GM23248 (cell line): ENCODE data around the gene SMG9. TPM values are rescaled to one million over a fixed set of nuclear protein-coding genes. Genes with fewer than 3 reads are reported as not detected.

ENCODE experiments used
- DNase-seq: peaks from one replicate; pipeline ENCODE4 v3.0.0-alpha.2; 2015
- H2AFZ ChIP-seq: fragments of 200-600 bp; sonication (generic); 2 replicates; pipeline ENCODE4 v1.6.1; 2016; ENCODE audit warnings: antibody characterized with exemption
- H3F3A ChIP-seq: fragments of 200-600 bp; sonication (generic); 2 replicates; pipeline ENCODE4 v1.6.1; 2016; ENCODE audit warnings: mild to moderate bottlenecking, antibody characterized with exemption, mixed run types; ENCODE audit not compliant: insufficient read depth
- H3K27ac ChIP-seq: fragments of 200-600 bp; sonication (generic); 2 replicates; pipeline ENCODE4 v1.5.1; 2016; ENCODE audit warnings: mild to moderate bottlenecking
- H3K27me3 ChIP-seq: fragments of 200-600 bp; sonication (generic); replicated peaks from 2 replicates; pipeline ENCODE4 v1.6.1; 2016; ENCODE audit warnings: mild to moderate bottlenecking; ENCODE audit not compliant: insufficient read depth
- H3K36me3 ChIP-seq: fragments of 200-600 bp; sonication (generic); 2 replicates; pipeline ENCODE4 v1.6.1; 2016; ENCODE audit warnings: low read depth, mild to moderate bottlenecking
- H3K4me1 ChIP-seq: fragments of 200-600 bp; sonication (generic); 2 replicates; pipeline ENCODE4 v1.6.1; 2016; ENCODE audit warnings: mild to moderate bottlenecking; ENCODE audit not compliant: insufficient read depth
- H3K4me2 ChIP-seq: fragments of 200-600 bp; sonication (generic); one replicate; pipeline ENCODE4 v1.6.1; 2016; ENCODE audit warnings: mild to moderate bottlenecking; ENCODE audit not compliant: unreplicated experiment
- H3K4me3 ChIP-seq: fragments of 200-600 bp; sonication (generic); 2 replicates; pipeline ENCODE4 v1.5.1; 2016; ENCODE audit warnings: mild to moderate bottlenecking
- H3K79me2 ChIP-seq: fragments of 200-600 bp; sonication (generic); 2 replicates; pipeline ENCODE4 v1.6.1; 2016; ENCODE audit warnings: mild to moderate bottlenecking; ENCODE audit not compliant: insufficient read depth
- H3K9ac ChIP-seq: fragments of 200-600 bp; sonication (generic); 2 replicates; pipeline ENCODE4 v1.6.1; 2016; ENCODE audit warnings: mild to moderate bottlenecking
- H3K9me2 ChIP-seq: fragments of 200-600 bp; sonication (generic); 2 replicates; pipeline ENCODE4 v1.6.1; 2016; ENCODE audit warnings: mixed run types, mild to moderate bottlenecking, moderate library complexity; ENCODE audit not compliant: insufficient read depth
- H3K9me3 ChIP-seq: fragments of 200-600 bp; sonication (generic); one replicate; pipeline ENCODE4 v1.6.1; 2017; ENCODE audit warnings: low read depth
- H4K20me1 ChIP-seq: fragments of 200-600 bp; sonication (generic); 2 replicates; pipeline ENCODE4 v1.6.0; 2016; ENCODE audit not compliant: insufficient read depth
- EZH2 ChIP-seq: fragments of 200-600 bp; sonication (generic); IDR thresholded peaks from 2 replicates; pipeline ENCODE4 v1.6.1; 2018; ENCODE audit warnings: antibody characterized with exemption, mild to moderate bottlenecking; ENCODE audit not compliant: insufficient read depth, poor library complexity, severe bottlenecking
- EZH2phosphoT487 ChIP-seq: fragments of 200-600 bp; sonication (generic); IDR thresholded peaks from 2 replicates; pipeline ENCODE4 v1.6.1; 2018; ENCODE audit warnings: antibody characterized with exemption, moderate library complexity, mild to moderate bottlenecking, low read depth; ENCODE audit not compliant: insufficient read depth
- WGBS, 2 experiments: methylation state at CpG; one replicate each; pipeline ENCODE4 v1.1.6; 2015 to 2017; ENCODE audit warnings: low lambda C conversion rate in 2 of 2, low coverage in 1 of 2; ENCODE audit errors: missing lambda C conversion rate in 2 of 2; 5-methylcytosine and 5-hydroxymethylcytosine counted together
- in situ Hi-C: fragments of 300-500 bp; cut with MboI; formaldehyde crosslinking; loops from 2 replicates; pipeline ENCODE4 v1.15.0; 2020
- polyA plus RNA-seq: library from polyadenylated mRNA; unstranded; fragments of >200 nt; fragmentation: Nextera tagmentation; extraction: Ambion mirVana; gene quantifications from 2 replicates; pipeline ENCODE4 v1.2.1, GENCODE V29; 2016
- total RNA-seq: library from RNA; depleted of rRNA; stranded (reverse); fragments of >200 nt; shearing (Covaris generic); gene quantifications from 2 replicates; pipeline ENCODE4 v1.2.3, GENCODE V29; 2014

SMG9 gene
- total and polyA plus RNA-seq, 2 experiments from 2014 or later: 13.0 to 23.2 TPM

GRCh38 chr19:43718627-43719377 is 36.0 kb downstream of the SMG9 start:
- Histone ChIP-seq H3K4me1 (no peaks in the 10 kb centered on the region), H3K9me3 (no peaks in the 10 kb centered on the region), H3K36me3 (no peaks in the 10 kb centered on the region), H2AFZ (no peak overlapping the region), H4K20me1 (no peaks in the 10 kb centered on the region), H3K9me2 (no peaks in the 10 kb centered on the region), H3K9ac (no peak overlapping the region), H3K4me2 (no peak overlapping the region), H3F3A (no peaks in the 10 kb centered on the region), H3K27me3 (no peaks in the 10 kb centered on the region), H3K4me3 (no peak overlapping the region), H3K27ac (no peak overlapping the region), H3K79me2 (no peaks in the 10 kb centered on the region)
- DNase-seq: no peak
- in situ Hi-C loops: no loop called here
- TF ChIP-seq EZH2phosphoT487: no peak
- WGBS, 2 experiments: 88 to 93% methylated on average over 51 to 59 of the region's 60 CpGs

- no peaks in the 10 kb centered on the region for H3K27me3 ChIP-seq
- H3K4me1 ChIP-seq: no peaks in the 10 kb centered on the region
- H3K4me3 ChIP-seq: no peak within 1 kb of the TSS
- no peak within 1 kb of the TSS for H2AFZ ChIP-seq
- DNase-seq: no peak
- H3K36me3 ChIP-seq: no peaks in the 10 kb centered on the region
- WGBS, 2 experiments: 44 to 47% methylated on average over 4 of the region's 4 CpGs
- no peaks in the 10 kb centered on the region for H3K9me2 ChIP-seq
- no peak within 1 kb of the TSS for H3K27ac ChIP-seq
- H3F3A ChIP-seq: no peaks in the 10 kb centered on the region
- no peak within 1 kb of the TSS for H3K4me2 ChIP-seq
- in situ Hi-C loops: no loop called here
- H4K20me1 ChIP-seq: no peaks in the 10 kb centered on the region
- TF ChIP-seq EZH2phosphoT487 (no peak), EZH2 (no peak)
- H3K9ac ChIP-seq: no peak within 1 kb of the TSS
- no peaks in the 10 kb centered on the region for H3K79me2 ChIP-seq
- no peaks in the 10 kb centered on the region for H3K9me3 ChIP-seq
These were observed 39.0 kb downstream of the SMG9 start, which contains the start of gene IRGC for GRCh38 chr19:43715776-43716175. IRGC (plus strand) TSS chr19:43716076; CDS start chr19:43718559, 2,483 bp downstream.

GRCh38 chr19:43713208-43713607 is 41.6 kb downstream of the SMG9 start:
- Histone ChIP-seq H3K4me3 (no peak overlapping the region), H2AFZ (no peak overlapping the region), H3K4me1 (no peaks in the 10 kb centered on the region), H3K36me3 (no peaks in the 10 kb centered on the region), H3K9me2 (no peaks in the 10 kb centered on the region), H3K9ac (no peak overlapping the region), H3K9me3 (no peaks in the 10 kb centered on the region), H3K4me2 (no peak overlapping the region), H3K79me2 (no peaks in the 10 kb centered on the region), H3F3A (no peaks in the 10 kb centered on the region), H3K27ac (no peak overlapping the region), H3K27me3 (no peaks in the 10 kb centered on the region), H4K20me1 (no peaks in the 10 kb centered on the region)
- TF ChIP-seq EZH2phosphoT487: no peak
- TF ChIP-seq EZH2: no peak
- in situ Hi-C loops: no loop called here
- 52 to 61% methylated on average over 3 of the region's 3 CpGs for WGBS, 2 experiments
- DNase-seq: no peak

DNA sequence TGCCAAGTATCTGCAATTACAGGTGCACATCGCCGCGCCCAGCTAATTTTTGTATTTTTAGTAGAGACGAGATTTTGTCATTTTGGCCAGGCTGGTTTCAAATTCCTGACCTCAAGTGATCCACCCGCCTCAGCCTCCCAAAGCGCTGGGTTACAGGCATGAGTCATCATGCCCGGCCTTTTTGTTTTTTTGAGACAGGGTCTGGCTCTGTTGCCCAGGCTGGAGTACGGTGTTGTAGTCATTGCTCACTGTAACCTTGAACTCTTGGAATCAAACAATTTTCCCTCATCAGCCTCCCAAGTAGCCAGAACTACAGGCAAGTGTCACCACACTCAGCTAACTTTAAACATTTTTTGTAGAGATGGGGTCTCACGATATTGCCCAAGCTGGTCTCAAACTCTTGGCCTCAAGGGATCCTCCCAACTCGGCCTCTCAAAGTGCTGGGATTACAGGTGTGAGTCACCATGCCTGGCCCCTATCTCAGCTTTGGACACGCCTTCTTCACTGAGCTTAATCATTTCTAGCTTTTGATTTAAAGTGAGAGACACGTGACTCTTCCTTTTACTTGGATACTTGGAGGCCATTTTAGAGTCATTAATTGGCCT is 42.9 kb downstream of the SMG9 start:
- no peak overlapping the region for H3K4me2 ChIP-seq
- in situ Hi-C loops: no loop called here
- 77% methylated on average over 12 of the region's 12 CpGs for WGBS, 2 experiments
- DNase-seq: no peak
- H4K20me1 ChIP-seq: no peaks in the 10 kb centered on the region
- H3K36me3 ChIP-seq: no peaks in the 10 kb centered on the region
- H3K9me2 ChIP-seq: no peaks in the 10 kb centered on the region
- H3K4me1 ChIP-seq: no peaks in the 10 kb centered on the region
- no peaks in the 10 kb centered on the region for H3K79me2 ChIP-seq
- H2AFZ ChIP-seq: no peak overlapping the region
- no peak overlapping the region for H3K27ac ChIP-seq
- no peaks in the 10 kb centered on the region for H3F3A ChIP-seq
- TF ChIP-seq EZH2 (no peak), EZH2phosphoT487 (no peak)
- H3K4me3 ChIP-seq: no peak overlapping the region
- no peak overlapping the region for H3K9ac ChIP-seq
- no peaks in the 10 kb centered on the region for H3K9me3 ChIP-seq
- H3K27me3 ChIP-seq: no peaks in the 10 kb centered on the region
